ENCODE results near the gene ALKBH4.

Gene ALKBH4

GRCh38 chr7:102452451-102452850, 12.2 kb downstream of the ALKBH4 start:
- no peak for DNase-seq

DNA sequence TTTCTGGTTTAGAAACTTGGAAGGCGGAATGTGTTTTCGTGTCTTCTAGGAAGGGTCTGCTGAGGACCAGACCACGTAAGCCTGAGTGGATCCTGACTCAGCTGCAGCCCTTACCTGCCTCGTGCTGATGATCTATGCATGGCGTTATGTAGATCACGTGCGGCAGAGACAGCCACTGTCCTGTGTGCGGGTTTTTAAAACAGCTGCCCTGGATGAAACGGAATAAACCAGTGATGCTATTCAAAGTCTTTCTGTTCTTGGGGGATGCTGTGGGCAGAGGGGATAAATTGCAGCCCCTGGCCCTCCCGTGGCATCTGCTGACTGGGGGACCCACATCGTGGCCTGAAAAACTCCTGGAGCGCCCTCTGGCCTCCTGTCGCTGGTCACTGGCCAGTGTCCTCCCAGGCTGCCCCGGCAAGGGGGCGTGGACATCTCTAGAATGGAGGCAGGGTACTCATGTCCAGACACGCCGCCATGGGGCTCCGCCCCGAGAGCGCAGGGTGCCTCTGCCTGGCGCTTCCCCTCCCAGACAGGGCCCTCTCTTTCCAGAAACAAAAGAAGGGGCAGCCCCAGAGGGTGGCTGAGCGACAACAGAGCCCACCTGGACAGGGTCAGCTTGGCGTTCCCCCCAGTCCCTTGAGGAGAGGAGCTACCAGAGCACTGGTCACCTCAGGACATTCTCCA, 13.2 kb downstream of the ALKBH4 start:
- DNase-seq = no peak

- peak; percentile 37 for DNase-seq
Measured at GRCh38 chr7:102450242-102450641, 14.4 kb downstream of the ALKBH4 start.

DNA sequence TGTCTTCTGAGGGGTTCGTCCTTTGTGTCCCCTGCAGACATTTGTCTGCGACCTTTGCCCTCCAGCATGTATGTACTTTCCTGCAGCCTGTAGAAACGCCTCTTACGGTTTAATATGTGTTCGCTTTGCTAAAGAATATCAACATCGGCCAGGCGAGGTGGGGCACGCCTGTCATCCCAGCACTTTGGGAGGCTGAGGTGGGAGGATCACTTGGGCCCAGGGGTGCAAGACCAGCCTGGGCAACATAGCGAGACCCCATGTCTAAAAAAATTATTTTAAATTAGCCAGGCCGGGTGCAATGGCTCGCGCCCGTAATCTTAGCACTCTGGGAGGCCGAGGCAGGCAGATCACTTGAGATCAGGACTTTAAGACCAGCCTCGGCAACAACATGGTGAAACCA, 15.5 kb downstream of the ALKBH4 start:
- DNase-seq = no peak

GRCh38 chr7:102447311-102447710, 17.4 kb downstream of the ALKBH4 start:
- no peak for DNase-seq

- no peak for DNase-seq
Measured at GRCh38 chr7:102446387-102447156, 18.1 kb downstream of the ALKBH4 start.

DNA sequence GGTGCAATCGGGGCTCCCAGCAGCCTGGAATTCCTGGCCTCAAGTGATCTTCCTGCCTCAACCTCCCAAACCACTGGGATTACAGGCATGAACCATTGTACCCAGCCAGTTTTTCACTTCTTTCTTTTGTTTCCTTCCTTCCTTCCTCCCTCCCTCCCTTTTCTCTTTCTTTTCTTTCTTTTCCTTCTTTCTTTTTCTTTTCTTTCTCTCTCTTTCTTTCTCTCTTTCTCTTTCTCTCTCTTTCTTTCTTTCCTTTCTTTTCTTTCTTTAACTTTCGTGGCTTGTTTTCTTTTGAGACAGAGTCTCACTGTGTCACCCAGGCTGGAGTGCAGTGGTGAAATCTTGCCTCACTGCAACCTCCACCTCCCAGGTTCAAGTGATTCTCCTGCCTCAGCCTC, 19.0 kb downstream of the ALKBH4 start:
- DNase-seq = no peak

- no peak for DNase-seq
Measured at GRCh38 chr7:102444961-102445673, 19.5 kb downstream of the ALKBH4 start.

DNA sequence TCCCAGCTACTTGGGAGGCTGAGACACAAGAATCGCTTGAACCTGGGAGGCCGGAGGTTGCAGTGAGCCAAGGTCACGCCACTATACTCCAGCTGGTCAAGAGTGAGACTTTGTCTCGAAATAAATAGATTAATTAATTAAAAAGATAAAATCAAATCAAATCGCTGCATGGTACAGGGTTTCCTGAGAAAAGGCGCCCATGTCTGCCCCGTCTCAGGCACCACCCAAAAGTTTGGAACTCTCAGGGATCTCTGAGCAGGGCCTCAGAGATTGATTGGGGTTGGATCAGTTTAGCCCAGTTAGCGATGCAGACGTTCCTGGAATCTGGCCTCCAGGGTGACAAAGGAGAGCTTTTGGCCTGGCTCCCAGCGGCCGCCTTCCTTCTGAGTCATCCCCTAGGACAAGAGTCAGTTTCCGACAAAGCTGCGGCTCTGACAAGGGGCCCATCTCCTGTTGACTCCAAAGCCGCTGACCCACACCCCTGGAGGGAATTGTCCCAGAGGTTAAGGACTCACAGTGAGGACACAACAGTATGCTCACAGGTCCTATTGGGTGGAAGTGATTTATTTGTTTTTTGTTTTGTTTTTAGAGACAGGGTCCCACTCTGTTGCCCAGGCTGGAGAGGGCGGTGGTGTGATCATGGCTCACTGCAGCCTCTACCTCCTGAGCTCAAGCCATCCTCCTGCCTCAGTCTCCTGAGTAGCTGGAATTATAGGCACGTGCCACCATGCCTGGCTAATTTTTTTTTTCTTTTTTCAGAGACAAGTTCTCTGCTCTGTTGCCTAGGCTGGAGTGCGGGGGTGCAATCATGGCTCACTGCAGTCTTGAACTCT, 24.5 kb downstream of the ALKBH4 start:
- no peak for DNase-seq

GRCh38 chr7:102436118-102436517, 28.5 kb downstream of the ALKBH4 start:
- DNase-seq = no peak

DNA sequence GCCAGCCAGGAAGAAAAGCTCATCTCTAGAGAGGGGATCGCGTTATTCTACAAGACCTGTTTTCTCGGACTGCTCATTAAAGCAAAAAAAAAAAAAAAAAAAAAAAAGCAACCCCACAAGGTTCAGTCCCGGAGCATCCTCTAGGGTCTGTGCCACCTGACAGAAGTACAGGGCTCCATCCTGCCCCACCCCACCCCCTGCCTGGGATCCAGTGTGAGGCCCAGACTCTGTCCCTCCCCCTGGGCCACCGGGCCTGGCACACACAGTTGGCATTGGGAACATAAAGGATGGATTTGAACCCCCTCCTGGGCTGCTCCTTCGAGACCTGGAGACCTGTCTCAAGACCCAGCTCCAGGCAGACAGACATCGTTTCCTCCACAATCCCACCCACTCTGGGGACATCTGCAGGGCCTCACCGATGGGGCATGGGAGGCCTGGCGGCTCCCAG, 30.6 kb downstream of the ALKBH4 start:
- no peak for DNase-seq

DNA sequence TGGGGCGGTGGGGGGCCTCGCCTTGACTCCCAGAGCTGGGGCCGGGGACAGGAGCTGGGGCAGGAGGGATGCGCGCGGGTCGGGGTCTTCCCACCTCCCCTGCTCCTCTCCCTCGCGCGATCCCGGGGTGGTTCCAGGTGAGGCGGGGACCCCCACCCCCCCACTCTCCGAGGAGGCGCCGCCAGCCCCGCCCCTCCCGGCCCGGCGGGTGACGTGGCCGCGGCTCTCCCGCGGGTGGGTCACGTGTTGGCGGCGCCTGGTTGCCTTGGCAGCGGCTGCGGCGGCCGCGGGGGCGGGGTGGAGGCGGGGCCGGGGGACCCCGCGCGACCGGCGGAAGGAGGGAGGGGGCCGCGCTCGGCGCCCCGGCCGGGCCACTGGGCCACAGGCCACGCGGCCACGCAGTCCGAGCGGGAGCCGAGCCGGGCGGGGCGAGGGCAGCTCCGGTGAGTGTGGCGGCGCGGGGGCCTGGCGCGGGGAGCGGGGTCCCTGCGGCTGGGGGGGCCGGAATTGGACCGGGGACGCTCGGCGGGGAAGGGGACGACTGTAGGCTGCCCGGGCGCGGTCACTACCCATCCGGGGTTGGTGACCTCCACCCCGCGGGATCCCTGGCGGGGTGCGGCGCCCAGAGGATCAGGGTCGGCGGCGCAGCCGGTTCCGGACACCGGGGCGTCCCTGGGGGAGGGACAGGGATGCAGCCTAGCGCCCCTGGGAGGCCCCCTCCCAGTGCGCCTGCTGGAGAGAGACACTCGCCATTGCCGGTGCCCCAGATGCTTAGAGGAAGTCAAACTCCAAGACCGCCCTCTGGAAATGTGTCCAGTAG, 31.2 kb downstream of the ALKBH4 start, which contains the start of gene ORAI2:
TSS of gene ORAI2 (plus strand) at position 357 of the 820 bp plus-strand sequence. CDS start 5,382 bp downstream, outside the sequence.
- peak; percentile 93 for DNase-seq

DNA sequence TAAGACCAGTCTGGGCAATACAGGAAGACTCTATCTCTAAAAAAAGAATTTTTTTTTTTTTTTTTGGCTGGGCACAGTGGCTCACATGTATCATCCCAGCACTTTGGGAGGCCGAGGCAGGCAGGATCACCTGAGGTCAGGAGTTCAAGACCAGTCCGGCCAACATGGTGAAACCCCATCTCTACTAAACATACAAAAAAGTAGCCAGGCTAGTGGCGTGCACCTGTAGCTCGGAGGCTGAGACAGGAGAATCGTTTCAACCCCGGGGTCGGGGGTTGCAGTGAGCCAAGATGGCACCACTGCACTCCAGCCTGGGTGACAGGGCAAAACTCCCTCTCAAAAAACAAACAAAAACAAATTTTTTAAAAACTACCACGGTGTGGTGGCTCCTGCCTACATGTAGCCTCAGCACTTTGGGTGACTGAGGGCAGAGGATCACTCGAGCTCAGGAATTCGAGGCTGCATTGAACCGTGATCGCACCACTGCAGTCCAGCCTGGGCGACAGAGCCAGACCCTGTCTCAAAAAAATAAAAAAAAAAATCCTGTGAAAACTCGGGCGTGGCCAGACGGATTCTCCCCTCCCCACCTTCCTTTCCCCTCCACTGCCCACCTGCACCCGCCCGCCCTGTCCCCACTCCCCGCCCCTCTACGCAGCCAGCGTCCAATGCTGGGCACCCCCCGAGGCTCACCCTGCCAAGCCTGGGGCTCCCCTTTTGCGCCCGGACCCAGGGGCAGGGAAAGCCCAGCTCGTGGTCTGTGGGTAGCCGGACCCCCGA, 32.0 kb downstream of the ALKBH4 start:
- no peak for DNase-seq

DNA sequence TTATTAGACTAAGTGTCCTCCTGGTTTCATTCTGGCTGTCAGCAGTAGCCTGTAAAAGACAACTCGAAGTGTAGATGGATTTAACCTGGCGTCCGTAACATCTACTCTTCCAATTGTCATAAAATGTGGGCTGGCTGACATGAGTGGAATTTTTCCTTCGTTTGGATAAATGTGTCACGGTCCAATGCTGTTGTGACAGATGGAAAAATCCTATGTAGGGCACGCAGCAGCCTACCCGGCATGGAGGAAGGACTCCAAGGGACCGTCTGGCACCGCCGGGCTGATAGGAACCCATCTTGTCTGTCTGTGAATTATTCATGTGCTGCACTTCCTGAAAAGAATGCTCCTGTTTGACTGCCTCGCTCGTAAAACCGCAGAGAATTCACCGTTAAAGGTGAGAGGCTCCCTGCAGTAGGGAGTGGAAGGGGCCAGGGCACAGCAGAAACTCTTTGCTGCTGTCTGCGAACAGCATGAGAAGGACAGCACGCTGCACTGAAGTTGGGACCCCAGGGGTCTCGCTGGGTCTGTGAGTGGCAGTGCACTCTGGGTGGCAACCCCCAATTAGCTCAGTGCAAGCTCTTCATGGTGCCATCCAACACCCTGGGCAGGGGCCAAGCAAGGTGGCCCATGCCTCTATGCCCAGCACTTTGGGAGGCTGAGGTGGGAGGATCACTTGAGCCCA, 32.9 kb downstream of the ALKBH4 start:
- peak; percentile 69 for DNase-seq

DNA sequence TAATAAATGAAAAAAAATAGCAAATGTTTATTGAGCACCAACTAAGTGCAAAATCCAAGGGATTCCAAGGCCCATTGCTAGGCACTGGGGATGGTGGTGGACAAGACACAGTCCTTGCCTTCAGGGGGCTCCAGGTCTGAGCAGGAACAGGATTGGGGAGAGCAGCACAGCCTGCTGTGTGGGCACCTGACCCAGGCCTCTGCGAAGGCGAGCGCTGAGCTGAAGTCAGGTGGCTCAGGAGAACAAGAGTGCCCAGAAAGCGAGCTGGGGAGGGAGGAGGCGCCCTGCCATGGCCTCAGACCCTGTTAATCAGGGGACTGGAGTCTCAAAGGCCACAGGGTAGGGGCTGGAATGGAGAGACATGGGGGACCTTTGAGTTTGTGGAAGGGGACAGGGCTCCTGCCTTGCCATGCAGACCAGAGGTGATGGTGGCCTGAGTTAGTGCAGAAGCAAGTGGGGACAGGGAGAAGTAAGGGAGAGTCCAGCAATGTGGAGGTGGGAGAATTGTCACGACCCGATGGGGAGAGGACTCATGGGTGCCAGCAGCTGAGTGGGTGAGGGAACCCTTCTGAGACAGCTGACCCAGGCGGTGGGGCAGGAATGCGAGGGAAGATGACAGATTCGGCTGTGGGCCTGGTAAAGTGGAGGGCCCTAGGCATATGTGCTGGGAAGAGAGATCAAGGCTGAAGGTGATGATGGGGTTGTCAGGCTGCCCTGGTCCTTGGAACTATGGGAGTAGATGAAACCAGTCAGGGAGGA, 35.3 kb downstream of the ALKBH4 start:
- DNase-seq = no peak

GRCh38 chr7:102427019-102427405, 37.7 kb downstream of the ALKBH4 start:
- no peak for DNase-seq

DNA sequence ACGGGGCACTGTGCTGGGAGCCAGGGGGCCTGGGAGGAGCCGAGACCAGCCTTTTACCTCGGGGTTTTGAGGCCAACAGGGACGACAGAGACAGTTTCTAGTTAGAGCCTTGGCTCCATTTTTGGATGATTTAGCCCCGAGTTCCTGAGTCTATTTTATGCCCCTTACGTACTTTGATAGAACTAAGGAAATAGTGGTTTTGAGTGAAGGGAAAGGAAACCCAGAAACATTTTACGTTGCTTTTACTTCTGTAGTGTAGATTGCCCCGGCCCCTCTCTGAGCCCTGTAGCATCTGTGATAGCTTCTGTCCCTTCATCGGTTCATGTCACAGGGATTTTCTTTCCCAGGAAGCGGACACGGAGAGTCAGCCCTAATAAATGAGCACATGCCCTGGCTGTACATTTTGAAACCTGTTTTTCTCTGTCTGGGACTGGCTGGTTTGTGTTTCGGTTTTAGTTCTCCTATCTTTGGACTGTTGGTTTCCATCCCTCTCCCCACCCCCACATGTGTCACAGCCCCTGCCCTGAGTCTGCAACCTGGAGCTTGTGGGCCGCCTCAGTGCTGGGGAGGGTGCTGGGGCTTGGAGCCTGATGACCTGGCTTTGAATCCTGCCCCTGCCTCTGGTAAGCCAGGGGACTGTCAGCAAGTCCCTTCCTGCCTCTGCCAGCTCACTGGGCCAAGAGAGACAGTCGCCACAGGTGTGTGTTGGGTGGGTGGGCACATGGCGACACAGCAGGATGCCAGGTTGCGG, 38.2 kb downstream of the ALKBH4 start:
- peak; percentile 91 for DNase-seq

GRCh38 chr7:102425639-102426267, 38.9 kb downstream of the ALKBH4 start:
- DNase-seq = peak; percentile 93

All from activated CD4-positive, alpha-beta T cell treated with anti-CD3 and anti-CD28 coated beads, Interleukin-2, Interleukin-6, amounts not matched to agents 100 ng/mL and 50 ng/mL, durations not matched to agents 16 hours and 8 hours (primary cell).